LNCaP clone FGC (cell line): ENCODE results near the gene MSL1.

Experiments used
- DNase-seq: peaks from one replicate; pipeline ENCODE4 v3.0.0-alpha.2; 2011; ENCODE audit warnings: low read depth
- H3K4me3 ChIP-seq: 2 replicates; pipeline ENCODE4 v1.5.1; 2011; ENCODE audit warnings: mild to moderate bottlenecking, low read depth, low read length, control low read depth
- TF ChIP-seq, protein P1 (sequence below): IDR thresholded peaks from 2 replicates; pipeline ENCODE4 v1.5.1; 2012; ENCODE audit warnings: mild to moderate bottlenecking; ENCODE audit not compliant: control insufficient read depth, insufficient read depth; ENCODE audit errors: extremely low read depth

The MSL1 gene

DNA sequence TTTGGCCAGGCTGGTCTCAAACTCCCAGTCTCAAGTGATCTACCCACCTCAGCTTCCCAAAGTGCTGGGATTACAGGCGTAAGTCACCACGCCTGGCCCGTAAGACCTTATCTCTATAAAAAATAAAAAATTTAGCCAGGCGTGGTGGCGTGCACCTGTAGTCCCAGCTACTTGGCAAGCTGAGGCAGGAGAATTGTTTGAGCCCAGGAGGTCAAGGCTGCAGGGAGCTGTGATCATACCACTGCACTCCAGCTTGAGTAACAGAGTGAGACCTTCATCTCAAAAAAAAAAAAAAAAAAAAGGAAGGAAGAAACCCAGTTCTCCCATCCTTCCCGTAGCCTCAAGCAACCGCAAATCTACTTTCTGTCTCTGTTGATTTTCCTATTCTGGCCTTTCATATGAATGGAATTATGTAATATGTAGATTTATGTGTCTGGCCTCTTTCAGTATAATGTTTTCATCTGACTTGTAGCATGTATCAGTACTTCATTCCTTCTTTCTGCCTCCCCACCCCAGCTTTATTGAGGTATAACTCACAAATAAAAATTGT lies 29.7 kb downstream of the MSL1 start:
- TF ChIP-seq, protein P1, sequence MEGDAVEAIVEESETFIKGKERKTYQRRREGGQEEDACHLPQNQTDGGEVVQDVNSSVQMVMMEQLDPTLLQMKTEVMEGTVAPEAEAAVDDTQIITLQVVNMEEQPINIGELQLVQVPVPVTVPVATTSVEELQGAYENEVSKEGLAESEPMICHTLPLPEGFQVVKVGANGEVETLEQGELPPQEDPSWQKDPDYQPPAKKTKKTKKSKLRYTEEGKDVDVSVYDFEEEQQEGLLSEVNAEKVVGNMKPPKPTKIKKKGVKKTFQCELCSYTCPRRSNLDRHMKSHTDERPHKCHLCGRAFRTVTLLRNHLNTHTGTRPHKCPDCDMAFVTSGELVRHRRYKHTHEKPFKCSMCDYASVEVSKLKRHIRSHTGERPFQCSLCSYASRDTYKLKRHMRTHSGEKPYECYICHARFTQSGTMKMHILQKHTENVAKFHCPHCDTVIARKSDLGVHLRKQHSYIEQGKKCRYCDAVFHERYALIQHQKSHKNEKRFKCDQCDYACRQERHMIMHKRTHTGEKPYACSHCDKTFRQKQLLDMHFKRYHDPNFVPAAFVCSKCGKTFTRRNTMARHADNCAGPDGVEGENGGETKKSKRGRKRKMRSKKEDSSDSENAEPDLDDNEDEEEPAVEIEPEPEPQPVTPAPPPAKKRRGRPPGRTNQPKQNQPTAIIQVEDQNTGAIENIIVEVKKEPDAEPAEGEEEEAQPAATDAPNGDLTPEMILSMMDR, result no peak
- DNase-seq, result no peak
- H3K4me3 ChIP-seq, result no peak overlapping the region

- H3K4me3 ChIP-seq, result no peak overlapping the region
- TF ChIP-seq, protein P1, result no peak
Observed at GRCh38 chr17:40153603-40154236, 31.9 kb downstream of the MSL1 start.

GRCh38 chr17:40157973-40158372 lies 36.2 kb downstream of the MSL1 start:
- H3K4me3 ChIP-seq, result no peak overlapping the region
- TF ChIP-seq, protein P1, result no peak
- DNase-seq, result no peak

More at GRCh38 chr17:40153603-40154236, 31.9 kb downstream of the MSL1 start:
- DNase-seq, result no peak

DNA sequence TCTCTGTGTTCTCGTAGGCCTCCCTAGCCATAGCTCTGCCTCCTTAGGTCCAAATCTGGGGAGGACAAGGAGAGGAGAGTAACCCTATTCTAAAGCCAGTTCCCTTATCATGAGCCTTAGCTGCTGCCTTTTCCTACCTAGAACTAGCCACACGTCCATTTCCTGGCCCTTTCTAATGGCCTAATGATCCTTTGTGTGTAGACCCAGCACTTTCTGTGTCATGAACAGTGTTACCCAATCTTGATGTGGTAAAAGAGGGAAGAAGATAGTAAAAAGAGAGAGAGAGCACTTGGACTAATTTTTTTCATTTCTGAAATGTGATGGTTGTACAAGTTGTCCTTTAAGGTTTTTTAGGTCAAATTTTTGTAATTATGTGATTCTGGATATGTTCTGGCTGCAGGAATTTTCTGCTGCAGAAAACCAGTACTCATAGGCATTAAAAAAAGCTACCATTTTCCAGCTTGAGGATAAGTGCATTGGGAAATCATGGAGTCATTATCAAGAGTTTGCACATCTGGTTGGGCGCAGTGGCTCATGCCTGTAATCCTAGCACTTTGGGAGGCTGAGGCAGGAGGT lies 36.8 kb downstream of the MSL1 start:
- DNase-seq, result no peak

GRCh38 chr17:40159456-40159855 lies 37.7 kb downstream of the MSL1 start:
- no peak overlapping the region for H3K4me3 ChIP-seq
- no peak for DNase-seq
- TF ChIP-seq, protein P1, result no peak

More for the DNA sequence above, 36.8 kb downstream of the MSL1 start:
- H3K4me3 ChIP-seq, result no peak overlapping the region
- TF ChIP-seq, protein P1, result no peak

GRCh38 chr17:40167685-40168261 lies 46.0 kb downstream of the MSL1 start:
- no peak for DNase-seq
- no peak overlapping the region for H3K4me3 ChIP-seq
- TF ChIP-seq, protein P1, result no peak
